ENCODE measurements around the gene NF1.
A peak's percentile ranks its signal among the peaks of the same experiment; 100 is the strongest.

Gene NF1

GRCh38 chr17:31095236-31096105, 694 bp downstream of the NF1 start:
- ChIA-PET CTCF (interaction anchor here (0.6 to 2.0 kb wide), 7 partner anchors 34 to 979 kb away, joined by 3 to 7 read pairs (median 3); partner anchors contain the start of gene NSRP1), POLR2A (interaction anchor here (0.6 to 2.0 kb wide), 26 partner anchors 9 to 1451 kb away, joined by 3 to 16 read pairs (median 4); no protein-coding TSS in a partner anchor)
- peaks cover 3 to 4% of the 10 kb centered on the region in 2 experiments; a peak in 2 of 3 replicates for H3K36me3 ChIP-seq (ENCODE audit: control insufficient read depth in 2 of 2, insufficient read depth in 1 of 2, low read length in 2 of 2)
- TF ChIP-seq ZNF341 (tag by site-specific recombination; IDR thresholded peaks at IDR 0.05; ENCODE audit: low read depth) (peak; percentile 99), ZNF366 (tag by site-specific recombination; conservative IDR thresholded peaks at IDR 0.05) (peak; percentile 84), ZNF777 (tag by site-specific recombination; IDR thresholded peaks at IDR 0.05; ENCODE audit: borderline replicate concordance) (peak; percentile 64; the same call in 1 of the 2 replicates), ZSCAN4 (tag by site-specific recombination; IDR thresholded peaks at IDR 0.05) (no peak), ZNF530 (tag by site-specific recombination; IDR thresholded peaks at IDR 0.05; ENCODE audit: low read depth) (peak; percentile 63; the same call in 1 of the 2 replicates), ZNF223 (tag by site-specific recombination; IDR thresholded peaks at IDR 0.05) (no peak), ZNF133 (tag by site-specific recombination; IDR thresholded peaks at IDR 0.05) (no peak), ZNF148 (tag by site-specific recombination; IDR thresholded peaks at IDR 0.05; ENCODE audit: borderline replicate concordance) (no peak), ZFP69B (tag by site-specific recombination; IDR thresholded peaks at IDR 0.05) (peak; percentile 48; the same call in 1 of the 2 replicates), ZBTB44 (tag by site-specific recombination; IDR thresholded peaks at IDR 0.05) (no peak), ZNF549 (tag by site-specific recombination; IDR thresholded peaks at IDR 0.05) (no peak), ZNF548 (tag by site-specific recombination; IDR thresholded peaks at IDR 0.05) (no peak), ZNF624 (tag by site-specific recombination; IDR thresholded peaks at IDR 0.05) (no peak), ZXDB (tag by site-specific recombination; IDR thresholded peaks at IDR 0.05) (no peak), ZBTB17 (tag by site-specific recombination; IDR thresholded peaks at IDR 0.05) (peak; percentile 77), ZNF76 (tag by site-specific recombination; IDR thresholded peaks at IDR 0.05; ENCODE audit: borderline replicate concordance, low read depth) (peak; percentile 62), ZNF112 (tag by site-specific recombination; IDR thresholded peaks at IDR 0.05) (no peak), ZNF10 (tag by site-specific recombination; IDR thresholded peaks at IDR 0.05) (peak; percentile 10; the same call in 1 of the 2 replicates), ZSCAN30 (tag by site-specific recombination; IDR thresholded peaks at IDR 0.05) (0 out of 2 replicates have a peak, but pooled peaks have one; percentile 12), ZNF830 (tag by site-specific recombination; IDR thresholded peaks at IDR 0.05; ENCODE audit: low read depth) (no peak)
- TF ChIP-seq, protein P1, sequence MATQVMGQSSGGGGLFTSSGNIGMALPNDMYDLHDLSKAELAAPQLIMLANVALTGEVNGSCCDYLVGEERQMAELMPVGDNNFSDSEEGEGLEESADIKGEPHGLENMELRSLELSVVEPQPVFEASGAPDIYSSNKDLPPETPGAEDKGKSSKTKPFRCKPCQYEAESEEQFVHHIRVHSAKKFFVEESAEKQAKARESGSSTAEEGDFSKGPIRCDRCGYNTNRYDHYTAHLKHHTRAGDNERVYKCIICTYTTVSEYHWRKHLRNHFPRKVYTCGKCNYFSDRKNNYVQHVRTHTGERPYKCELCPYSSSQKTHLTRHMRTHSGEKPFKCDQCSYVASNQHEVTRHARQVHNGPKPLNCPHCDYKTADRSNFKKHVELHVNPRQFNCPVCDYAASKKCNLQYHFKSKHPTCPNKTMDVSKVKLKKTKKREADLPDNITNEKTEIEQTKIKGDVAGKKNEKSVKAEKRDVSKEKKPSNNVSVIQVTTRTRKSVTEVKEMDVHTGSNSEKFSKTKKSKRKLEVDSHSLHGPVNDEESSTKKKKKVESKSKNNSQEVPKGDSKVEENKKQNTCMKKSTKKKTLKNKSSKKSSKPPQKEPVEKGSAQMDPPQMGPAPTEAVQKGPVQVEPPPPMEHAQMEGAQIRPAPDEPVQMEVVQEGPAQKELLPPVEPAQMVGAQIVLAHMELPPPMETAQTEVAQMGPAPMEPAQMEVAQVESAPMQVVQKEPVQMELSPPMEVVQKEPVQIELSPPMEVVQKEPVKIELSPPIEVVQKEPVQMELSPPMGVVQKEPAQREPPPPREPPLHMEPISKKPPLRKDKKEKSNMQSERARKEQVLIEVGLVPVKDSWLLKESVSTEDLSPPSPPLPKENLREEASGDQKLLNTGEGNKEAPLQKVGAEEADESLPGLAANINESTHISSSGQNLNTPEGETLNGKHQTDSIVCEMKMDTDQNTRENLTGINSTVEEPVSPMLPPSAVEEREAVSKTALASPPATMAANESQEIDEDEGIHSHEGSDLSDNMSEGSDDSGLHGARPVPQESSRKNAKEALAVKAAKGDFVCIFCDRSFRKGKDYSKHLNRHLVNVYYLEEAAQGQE (tag by site-specific recombination; IDR thresholded peaks at IDR 0.05), result 0 out of 2 replicates have a peak, but pooled peaks have one; percentile 5
- TF ChIP-seq, protein P2, sequence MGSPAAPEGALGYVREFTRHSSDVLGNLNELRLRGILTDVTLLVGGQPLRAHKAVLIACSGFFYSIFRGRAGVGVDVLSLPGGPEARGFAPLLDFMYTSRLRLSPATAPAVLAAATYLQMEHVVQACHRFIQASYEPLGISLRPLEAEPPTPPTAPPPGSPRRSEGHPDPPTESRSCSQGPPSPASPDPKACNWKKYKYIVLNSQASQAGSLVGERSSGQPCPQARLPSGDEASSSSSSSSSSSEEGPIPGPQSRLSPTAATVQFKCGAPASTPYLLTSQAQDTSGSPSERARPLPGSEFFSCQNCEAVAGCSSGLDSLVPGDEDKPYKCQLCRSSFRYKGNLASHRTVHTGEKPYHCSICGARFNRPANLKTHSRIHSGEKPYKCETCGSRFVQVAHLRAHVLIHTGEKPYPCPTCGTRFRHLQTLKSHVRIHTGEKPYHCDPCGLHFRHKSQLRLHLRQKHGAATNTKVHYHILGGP (tag by site-specific recombination; IDR thresholded peaks at IDR 0.05), result no peak
- TF ChIP-seq, protein P3, sequence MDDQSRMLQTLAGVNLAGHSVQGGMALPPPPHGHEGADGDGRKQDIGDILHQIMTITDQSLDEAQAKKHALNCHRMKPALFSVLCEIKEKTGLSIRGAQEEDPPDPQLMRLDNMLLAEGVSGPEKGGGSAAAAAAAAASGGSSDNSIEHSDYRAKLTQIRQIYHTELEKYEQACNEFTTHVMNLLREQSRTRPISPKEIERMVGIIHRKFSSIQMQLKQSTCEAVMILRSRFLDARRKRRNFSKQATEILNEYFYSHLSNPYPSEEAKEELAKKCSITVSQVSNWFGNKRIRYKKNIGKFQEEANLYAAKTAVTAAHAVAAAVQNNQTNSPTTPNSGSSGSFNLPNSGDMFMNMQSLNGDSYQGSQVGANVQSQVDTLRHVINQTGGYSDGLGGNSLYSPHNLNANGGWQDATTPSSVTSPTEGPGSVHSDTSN (CRISPR knock-in tag; IDR thresholded peaks at IDR 0.05), result peak; percentile 13; the same call in 1 of the 2 replicates

More at GRCh38 chr17:31095236-31096105, 694 bp downstream of the NF1 start:
- peaks cover 4% of the 10 kb centered on the region; the same call in 1 of the 2 replicates for H3K4me1 ChIP-seq (ENCODE audit: control insufficient read depth, insufficient read depth, low read length)
- no peaks in the 10 kb centered on the region for H3K9me3 ChIP-seq (ENCODE audit: control insufficient read depth, insufficient read depth, low read depth, low read length)
- peak overlapping the region; percentile 70 for H3K4me3 ChIP-seq (ENCODE audit: low read depth, low read length)
- H3K27ac ChIP-seq (ENCODE audit: extremely low read depth, low read depth, low read length), result peak overlapping the region; percentile 94

Data from HEK293 (cell line).